NCI-H774 (cell line): Measurements from ENCODE around the gene CABYR.

Experiments used
- DNase-seq: peaks from one replicate; lab custom pipeline; 2025; lab: John Stamatoyannopoulos, UW

CABYR gene

DNA sequence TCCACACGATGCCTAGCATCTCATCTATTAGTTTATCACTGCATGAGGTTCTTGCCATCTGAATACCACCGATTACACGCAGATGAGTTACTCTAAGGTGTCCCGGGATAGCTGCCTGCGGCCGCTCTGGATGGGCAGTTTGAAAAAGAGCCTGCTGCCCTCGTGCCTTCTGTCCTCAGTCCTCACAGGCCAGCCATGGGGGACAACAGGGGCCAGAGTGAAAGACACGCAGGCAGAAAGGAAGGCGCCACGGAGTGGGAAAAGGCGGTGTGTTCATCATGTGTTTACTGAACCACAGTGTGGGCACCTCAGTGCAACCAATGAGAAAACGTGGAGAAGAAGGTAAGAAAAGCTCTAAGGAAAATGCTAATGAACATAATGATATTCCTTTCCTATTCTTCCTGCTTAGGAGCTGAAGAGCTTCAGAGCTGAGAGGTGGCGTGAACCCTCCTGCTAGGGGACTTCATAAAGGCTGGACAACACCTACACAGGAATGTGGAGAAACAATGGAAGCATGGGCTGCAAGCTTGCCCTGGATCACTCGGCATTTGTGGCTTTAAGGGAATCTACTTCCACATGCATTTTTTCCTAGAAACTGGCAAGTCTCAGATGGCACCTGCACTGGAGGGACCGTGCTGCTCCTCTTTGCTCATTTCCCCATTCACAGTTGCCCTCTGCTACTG, 50.9 kb downstream of the CABYR start:
- DNase-seq, result no peak

DNA sequence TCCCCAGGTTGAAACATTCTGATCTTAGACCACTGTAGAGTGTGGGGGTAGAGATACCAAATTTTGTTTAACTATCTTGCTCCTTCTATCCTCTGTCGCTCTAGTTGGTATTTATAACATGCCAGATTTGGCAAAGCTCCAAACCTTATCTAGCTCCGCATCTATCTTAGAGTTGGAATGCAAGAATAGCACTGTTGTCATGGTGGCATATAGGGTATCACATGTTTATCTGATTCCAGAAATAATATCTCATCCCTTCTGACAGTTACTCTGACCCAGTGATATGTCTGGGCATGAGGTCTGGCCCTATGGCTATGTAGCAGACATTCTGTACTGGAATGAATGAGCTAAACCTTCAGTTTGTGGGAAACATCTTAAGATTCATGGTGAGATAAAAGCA, 51.7 kb downstream of the CABYR start:
- DNase-seq, result no peak

- no peak for DNase-seq
These were observed 56.6 kb downstream of the CABYR start for GRCh38 chr18:24195296-24196053.

DNA sequence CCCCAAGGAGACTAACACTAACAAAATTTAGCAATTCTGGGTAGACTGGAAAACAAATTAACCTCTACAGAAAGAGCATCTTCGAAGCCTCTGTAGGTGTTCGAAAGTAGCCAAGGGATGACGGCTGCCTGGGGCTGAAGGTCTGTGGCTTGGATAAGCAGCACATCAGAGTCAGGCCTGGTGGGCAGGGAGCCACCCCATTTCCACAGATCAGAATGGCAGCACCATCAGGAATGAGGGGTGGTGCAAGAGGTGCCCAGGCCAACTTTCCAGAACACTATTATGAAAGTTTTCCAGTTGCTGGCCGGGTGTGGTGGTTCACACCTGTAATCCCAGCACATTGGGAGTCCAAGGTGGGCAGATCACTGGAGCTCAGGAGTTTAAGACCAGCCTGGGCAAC, 57.9 kb downstream of the CABYR start:
- DNase-seq, result no peak

GRCh38 chr18:24197412-24197811, 58.5 kb downstream of the CABYR start:
- no peak for DNase-seq

DNA sequence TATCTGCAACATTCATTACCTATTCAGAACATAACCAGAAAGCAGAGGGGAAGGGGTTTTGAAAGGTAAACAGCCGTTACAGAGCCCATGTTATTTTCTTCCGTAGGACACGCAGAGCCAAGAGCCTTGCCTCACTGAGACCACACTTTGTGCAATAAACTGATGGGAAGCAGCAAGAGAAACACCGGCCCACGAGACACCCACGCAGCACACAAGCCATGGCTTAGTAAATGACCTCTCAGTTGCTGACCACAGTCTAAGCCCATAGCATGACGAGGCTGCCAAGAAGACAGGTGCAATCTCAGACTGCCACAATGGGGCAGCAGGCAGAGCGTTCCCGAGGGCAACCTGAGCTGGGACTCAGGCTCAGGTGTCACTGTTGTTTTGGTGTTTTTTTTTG, 59.6 kb downstream of the CABYR start:
- no peak for DNase-seq

- DNase-seq, result no peak
These were observed 60.6 kb downstream of the CABYR start for GRCh38 chr18:24199372-24199962.

GRCh38 chr18:24200494-24201290, 61.8 kb downstream of the CABYR start:
- DNase-seq, result no peak

DNA sequence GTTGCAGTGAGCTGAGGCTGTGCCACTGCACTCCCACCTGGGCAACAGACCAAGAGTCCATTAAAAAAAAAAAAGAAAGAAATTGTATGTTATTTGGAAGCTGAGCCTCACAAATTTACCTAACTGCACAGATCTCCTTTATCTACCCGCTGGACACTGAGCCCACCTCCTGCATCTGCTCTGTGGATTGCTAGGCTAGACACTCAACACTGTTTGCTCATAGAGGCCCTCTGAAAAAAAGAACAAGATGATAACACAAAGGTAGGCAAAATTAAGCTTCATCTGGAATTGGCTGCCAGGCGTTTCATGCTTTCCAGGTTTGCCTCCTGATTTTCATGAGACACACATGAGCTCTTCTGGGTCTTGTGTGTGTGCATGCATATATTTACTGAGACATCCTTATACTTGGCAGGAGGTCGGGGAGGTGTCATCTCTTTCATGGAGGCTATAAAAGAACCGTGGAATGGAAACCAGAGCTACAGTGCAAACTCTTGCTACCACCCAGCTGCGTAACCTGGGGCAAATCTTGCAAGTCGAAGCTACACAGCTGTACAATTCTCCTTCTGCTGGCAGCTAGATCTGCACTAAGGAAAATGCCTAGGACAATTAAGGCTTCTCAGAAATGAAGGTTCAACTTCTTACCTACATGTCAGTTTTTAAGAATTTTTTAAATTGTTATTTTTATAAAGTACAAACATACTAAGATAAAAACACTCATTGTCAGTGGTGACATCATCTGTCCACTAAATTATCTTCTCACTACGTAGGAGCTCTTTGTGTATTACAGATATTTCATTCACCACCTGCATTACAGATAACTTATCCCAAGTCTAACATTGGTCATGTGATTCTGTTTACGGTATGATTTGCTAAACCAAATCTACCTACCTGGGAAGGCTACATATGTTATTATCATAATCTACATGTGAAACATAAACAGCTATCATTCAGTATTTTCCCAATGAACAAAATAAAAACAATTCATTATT, 63.1 kb downstream of the CABYR start:
- no peak for DNase-seq

DNA sequence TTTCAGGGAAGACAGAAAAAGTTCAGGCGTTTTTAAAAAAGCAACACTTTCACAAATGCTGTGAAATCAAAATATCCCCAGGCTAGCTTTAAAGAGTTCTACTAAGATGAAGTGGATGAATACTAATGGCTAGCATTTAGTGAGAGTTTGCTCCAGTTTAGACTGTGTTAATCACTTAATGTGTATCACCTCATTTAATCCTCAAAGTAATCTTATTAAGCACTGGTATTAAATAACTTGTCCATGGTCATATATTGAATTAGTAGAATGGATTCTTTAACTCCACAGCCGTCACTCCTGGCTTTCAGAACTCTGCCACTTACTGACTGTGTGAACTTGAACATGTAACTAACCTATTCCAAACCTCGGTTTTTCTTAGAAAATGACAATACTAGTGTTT, 66.0 kb downstream of the CABYR start:
- DNase-seq, result no peak

DNA sequence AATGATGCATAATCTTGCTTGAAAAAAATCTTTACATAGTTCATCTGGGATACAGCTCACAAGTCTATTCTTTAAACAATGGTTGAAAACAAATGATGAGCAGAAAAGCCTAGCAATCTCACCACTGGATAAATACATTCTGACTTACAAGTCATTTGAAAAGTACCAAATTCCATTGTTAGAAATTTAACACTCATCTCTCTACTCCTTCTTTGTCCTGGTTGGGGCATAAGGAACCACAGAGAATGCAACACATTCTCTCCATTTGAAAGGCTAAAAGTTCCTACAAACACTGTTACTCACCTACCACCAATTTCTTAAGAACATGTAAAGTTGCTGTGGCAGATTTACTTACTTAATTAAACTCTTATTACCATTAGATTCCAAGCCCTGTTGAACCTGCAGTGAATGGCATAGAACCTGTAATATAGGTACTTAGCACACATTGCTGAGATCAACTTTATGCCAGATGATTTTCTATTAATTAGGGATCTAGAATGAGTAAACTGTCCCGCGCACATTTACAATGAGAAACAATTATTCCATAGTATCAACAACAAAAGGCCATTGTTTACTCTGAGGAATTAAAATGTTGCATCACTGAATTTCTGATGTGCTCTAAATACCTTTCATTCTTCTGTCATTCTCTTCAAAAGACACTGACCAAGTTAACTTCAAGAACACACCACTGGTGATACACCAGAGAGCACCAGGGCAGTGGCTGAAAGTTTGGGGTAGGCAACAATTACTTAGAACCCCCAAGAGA, 69.6 kb downstream of the CABYR start:
- no peak for DNase-seq

- no peak for DNase-seq
These were observed 70.7 kb downstream of the CABYR start for GRCh38 chr18:24209558-24209957.
